PC-9 (cell line): Measurements from ENCODE around the gene TP53TG3F.
"Not testable (repeated sequence)": the region's sequence is repeated elsewhere in the genome, so short reads cannot be mapped to it uniquely, and the experiment has no call there.

Experiments
- CTCF ChIP-seq: fragments of 200-600 bp; sonication (generic); conservative IDR thresholded peaks from 2 replicates; pipeline ENCODE4 v1.6.1; 2017; ENCODE audit warnings: mixed run types, antibody characterized with exemption, mild to moderate bottlenecking, moderate library complexity
- EZH2 ChIP-seq: fragments of 200-600 bp; sonication (generic); IDR thresholded peaks from 2 replicates; pipeline ENCODE4 v1.8.0; 2017; ENCODE audit warnings: antibody characterized with exemption, low read depth

- not testable (repeated sequence) for TF ChIP-seq CTCF, EZH2
These were observed at the start of gene TP53TG3F for GRCh38 chr16:33459312-33459711.
